Measurements from ENCODE around the gene RBM12.
A peak's percentile ranks its signal among the peaks of the same experiment; 100 is the strongest.
"Not testable (repeated sequence)": the region's sequence is repeated elsewhere in the genome, so short reads cannot be mapped to it uniquely, and the experiment has no call there.

RBM12 gene

DNA sequence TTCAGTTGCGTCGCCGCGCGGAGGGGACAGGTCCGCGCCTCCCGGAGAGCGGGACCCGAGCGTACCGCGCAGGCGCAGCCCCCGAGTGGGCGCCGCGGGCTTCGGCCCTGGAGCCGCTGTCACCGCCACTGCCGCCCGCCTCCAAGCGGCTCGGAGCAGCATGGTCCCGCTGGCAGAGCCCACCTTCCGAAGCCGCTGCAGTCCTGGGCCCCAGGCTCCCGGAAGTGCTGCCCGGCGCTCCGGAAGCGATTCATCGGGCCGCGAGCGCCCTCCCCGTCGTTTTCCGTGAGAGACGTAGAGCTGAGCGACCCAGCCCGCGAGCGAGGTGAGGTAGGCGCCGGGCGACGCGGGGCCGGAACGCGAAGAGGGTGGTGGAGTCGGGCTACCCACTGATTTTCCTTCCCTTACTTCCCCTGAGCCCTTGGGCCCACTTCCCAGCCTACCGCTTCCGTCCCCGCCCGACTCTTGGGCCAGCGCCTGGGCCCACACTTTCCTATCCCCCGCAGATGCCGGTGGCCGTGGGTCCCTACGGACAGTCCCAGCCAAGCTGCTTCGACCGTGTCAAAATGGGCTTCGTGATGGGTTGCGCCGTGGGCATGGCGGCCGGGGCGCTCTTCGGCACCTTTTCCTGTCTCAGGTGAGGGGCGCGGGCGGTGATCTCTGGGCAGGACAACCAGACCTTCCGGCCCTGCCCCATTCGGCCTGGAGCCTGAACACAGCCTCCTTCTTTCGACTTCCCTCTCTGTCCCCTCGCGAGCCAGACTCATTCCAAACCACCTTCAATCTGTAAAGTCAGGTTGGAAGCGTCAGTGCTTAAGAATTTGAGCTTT lies 34.6 kb upstream of the RBM12 start, which contains the start of the genes NFS1 and ROMO1:
Gene NFS1 (minus strand): TSS at position 226 of the 830 bp plus-strand sequence. CDS start 64 bp downstream, at position 162.
Gene ROMO1 (plus strand): TSS at position 279 of the 830 bp plus-strand sequence. CDS start 228 bp downstream, at position 507.
- DNase-seq (ENCODE audit: low read depth in 1 of 2, low spot score in 1 of 2), result peak; percentile 71 to 78

DNA sequence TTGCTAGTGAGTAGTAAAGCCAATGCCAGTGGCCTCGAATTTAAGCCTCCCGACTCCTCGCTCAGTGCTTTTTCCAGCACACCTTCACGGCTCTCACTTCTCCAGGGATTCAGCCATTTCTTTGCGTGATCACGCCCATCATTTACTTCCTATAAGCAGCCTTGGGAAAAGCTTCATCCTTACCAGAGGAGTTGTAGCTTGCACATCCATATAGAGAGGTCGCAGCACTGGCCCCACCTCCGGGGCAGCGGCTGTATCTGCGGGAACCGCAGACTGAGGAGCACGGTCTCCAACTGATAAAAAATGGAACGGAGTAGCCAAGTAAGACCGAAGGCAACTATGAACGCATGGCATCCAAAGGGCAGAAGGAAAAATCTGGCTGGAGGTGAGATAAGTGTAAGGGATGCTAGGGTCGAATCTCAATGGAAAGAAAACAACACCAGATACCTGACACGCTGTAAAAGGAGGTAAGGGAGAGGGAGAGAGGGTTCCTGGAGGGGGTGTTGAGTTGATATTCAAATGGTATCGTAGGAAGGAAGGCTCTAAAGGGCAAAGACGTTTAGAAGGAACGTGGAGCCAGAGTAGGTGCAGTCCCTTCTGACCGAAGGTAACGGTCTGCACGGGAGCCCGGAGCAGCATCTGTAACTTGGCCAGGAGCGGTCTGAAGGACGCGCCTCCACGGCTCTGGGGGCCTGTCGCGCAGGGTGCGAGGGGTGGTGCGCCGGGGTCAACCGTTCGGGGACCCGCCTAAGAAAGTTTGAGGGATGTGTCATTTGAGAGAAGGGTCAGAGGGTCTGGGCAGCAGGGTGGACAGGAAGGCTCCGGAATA lies 33.8 kb upstream of the RBM12 start:
- no peak for DNase-seq (ENCODE audit: low read depth in 1 of 2, low spot score in 1 of 2)

DNA sequence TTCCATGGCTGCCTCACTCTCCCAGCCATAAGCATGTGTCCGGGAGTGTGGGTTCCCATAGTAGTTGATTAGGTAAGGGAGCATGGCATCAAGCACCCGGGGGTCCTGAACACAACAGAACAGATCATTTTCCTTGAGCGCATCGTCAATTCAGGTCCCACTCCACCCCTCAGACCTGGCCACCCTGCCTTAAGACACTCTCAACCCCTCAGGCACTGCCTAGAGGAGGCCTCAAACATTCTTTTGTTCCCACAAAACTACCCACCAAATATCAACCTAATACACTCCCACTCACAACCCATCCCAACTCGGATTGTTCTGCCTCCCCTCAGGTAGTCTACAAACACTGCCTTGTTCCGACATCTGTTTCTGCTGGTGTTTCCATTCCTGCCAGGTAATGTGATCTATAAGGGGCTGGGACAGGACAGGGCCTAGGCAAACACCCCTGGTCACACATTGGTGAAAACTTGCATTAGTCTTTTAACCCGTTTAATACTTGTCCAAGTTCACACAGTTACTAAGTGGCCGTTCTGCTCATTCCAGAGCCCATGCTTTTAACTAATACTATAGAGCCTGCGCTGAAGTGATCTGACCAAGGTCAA lies 33.1 kb upstream of the RBM12 start:
- DNase-seq (ENCODE audit: low read depth in 1 of 2, low spot score in 1 of 2), result no peak

DNA sequence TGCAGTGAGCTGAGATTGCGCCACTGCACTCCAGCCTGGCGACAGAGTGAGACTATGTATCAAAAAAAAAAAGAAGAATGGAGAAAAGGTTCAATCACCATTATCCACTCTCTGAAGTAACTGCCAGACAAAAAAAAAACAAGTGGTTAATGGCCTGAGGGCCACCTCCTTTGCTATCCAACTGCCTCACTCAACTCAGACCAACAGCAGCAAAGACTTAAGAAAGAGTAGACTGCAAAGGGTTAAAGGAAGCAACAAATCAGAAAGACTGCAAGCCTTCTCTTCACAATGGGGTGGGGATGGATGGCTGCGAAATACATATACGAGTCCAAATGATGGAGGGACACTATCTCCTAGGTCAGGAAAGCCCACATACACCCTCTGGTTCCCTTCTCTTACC lies 31.3 kb upstream of the RBM12 start:
- no peak for DNase-seq (ENCODE audit: low read depth in 1 of 2, low spot score in 1 of 2)

DNA sequence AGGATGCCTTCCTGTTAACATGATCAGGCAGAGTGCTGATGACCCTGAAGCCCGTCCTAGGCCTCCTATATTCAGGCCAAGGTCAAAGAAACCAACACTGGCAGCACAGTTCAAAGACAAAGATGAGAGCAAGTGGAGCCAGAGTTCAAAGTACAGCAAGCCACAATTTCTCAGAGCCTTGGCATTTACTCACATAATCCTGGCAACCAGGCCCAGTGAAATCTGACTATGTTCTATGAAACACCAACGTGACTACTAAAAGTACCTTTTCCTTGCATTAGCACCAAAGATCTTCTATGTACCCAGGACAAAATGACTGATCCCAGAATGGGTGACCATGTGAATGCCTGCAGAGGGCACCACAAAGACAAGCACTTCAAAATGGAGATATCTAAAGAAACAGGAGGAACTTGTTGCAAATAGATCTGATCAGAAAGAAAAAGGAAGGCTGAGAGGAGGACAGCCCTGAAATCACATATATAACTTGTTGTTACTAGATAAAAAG lies 30.6 kb upstream of the RBM12 start:
- DNase-seq (ENCODE audit: low read depth in 1 of 2, low spot score in 1 of 2), result no peak

DNA sequence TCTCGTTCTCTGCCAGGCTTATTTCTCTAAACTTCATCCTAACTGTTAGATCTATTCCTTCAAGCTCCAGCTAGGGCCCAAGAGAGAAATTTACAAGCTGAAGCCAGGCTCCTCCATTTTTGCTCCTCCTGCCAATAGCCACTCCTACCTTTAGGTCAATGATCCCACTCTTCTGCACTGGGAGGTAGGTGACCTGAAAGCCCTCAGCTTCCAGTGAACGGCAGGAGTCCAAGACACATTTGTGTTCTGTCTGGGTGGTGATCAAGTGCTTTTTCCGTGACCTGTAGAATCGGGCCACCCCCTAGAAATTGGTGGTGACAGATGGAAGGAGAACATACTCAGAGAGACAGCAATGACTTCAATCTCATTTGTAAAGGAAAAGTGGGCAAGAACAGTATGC lies 25.6 kb upstream of the RBM12 start:
- no peak for DNase-seq (ENCODE audit: low read depth in 1 of 2, low spot score in 1 of 2)

DNA sequence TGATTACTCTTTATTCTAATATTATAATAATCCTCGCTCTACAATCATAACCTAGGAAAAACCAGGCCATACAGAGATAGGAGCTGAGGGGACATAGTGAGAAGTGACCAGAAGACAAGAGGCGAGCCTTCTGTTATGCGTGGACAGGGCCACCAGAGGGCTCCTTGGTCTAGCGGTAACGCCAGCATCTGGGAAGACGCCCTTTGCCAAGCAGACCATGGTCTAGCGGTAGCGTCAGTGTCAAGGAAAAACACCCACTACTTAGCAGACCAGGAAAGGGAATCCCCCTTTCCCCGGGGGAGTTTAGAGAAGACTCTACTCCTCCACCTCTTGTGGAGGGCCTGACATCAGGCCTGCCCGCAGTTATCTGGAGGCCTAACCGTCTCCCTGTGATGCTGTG lies 22.2 kb upstream of the RBM12 start:
- DNase-seq (ENCODE audit: low read depth in 1 of 2, low spot score in 1 of 2), result not testable (repeated sequence)

DNA sequence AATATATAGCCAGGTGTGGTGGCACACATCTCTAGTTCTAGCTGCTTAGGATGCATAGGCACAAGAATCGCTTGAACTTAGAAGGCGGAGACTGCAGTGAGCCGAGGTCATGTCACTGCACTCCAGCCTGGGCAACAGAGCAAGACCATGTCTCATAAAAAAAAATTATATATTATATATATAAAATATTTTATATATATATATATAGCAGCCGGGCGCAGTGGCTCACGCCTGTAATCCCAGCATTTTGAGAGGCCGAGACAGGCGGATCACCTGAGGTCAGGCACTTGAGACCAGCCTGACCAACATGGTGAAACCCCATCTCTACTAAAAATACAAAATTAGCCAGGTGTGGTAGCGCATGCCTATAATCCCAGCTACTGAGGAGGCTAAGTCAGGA lies 20.7 kb upstream of the RBM12 start:
- not testable (repeated sequence) for DNase-seq (ENCODE audit: low read depth in 1 of 2, low spot score in 1 of 2)

DNA sequence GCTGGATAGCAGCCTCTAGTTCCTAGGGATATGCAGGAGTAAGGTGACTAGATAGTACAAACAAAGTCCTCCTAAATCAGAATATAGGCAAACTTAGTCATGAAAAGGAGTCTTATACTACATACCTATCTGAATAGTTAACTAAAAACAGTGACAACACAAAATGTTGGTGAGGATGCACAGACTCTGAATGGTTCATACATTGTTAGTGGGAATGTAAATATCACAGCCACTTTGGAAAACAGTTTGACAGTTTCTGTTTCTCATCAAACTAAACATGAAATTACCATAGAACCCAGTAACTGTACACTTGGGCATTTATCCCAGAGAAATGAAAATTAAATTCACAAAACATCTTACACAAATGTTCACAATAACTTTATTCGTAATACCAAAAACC lies 17.3 kb upstream of the RBM12 start:
- DNase-seq (ENCODE audit: low read depth in 1 of 2, low spot score in 1 of 2), result no peak

DNA sequence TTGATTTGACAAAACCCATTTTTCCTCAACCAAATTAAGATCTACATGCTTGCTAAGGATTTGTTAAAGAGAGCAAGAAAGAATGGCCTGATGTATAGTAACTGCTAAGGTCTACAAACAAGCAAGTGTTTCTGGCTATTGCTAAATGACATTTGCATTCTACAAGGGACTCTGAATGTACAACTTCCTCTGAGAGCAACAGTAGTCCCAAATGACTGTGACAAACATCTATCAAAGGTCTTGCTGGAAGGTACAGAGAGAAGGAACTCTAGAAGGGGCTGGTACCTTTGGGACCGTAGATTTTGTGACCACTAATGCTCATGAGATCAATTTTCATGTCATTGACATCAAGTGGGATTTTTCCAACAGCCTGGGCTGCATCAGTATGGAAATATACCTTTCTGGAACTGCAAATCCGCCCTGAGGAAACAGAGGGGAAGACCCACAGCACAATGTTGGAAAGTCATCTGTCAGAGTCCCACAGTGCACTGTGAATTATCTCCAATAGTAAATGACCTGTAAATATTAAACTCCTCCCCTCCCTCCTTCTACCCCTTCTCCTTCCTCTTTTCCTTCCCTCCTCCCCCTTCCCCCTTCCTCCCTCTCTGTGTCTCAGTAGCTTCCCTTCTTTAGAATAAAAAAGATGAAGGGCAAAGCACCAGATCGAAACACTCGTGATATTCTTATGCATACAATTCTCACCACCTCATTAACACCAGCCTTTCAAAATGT lies 15.9 kb upstream of the RBM12 start:
- DNase-seq (ENCODE audit: low read depth in 1 of 2, low spot score in 1 of 2), result no peak

DNA sequence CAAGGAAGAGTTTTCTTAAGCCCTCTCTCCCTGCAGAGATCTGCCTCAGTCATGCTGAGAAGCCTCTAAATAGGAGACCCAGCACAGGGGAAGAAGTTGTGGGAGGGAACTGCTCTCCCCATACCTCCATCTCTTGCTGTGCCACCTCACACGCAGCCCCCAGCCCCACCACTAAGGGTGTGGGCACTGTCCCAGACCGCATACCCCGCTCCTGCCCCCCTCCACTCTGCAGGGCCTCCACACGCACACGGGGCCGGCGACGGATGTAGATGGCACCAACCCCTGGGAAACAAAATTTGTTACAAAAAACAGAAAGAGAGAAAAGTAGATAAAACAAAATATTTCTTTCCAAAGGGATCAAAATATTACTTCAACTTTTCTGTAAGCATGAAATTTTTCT lies 10.2 kb upstream of the RBM12 start:
- DNase-seq (ENCODE audit: low read depth in 1 of 2, low spot score in 1 of 2), result no peak

DNA sequence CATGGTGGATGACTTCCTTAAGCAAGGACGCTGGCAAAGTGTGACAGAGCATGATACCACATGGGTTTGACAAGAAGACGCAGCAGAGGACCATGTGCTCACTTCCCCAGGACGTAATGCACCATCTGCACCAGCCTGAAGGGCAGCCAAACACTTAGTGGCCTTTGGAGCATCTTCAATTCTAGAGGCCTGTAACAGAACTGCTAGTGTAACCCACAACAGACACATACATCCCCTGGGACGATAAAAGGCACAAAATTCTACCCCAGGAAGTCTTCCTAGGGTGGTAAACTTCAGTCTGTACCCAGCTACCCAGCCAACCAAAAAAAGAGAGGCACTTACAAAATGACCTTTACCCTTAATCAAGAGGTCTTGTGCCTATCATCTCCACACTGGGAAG lies 9.2 kb upstream of the RBM12 start:
- DNase-seq (ENCODE audit: low read depth in 1 of 2, low spot score in 1 of 2), result no peak

DNA sequence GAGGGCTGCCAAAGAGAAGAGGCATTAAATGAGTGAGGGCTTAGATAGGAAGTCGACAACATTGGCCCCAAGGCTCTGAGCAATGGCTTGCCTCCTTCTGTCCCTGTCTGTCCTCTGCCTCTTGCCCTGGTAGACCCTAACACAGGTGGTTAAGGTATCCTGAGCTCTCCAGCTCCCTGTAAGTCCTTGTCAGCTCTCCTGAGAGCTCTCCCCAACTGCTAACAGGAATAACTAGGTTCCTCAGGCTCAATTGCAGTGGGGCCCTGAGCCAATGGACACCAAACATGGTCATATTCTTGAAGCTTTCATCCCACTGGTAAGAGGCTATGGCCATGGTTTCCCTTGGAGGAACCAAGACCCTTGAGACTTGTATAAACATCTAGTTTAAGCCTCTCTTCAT lies 5.0 kb upstream of the RBM12 start:
- DNase-seq (ENCODE audit: low read depth in 1 of 2, low spot score in 1 of 2), result no peak

DNA sequence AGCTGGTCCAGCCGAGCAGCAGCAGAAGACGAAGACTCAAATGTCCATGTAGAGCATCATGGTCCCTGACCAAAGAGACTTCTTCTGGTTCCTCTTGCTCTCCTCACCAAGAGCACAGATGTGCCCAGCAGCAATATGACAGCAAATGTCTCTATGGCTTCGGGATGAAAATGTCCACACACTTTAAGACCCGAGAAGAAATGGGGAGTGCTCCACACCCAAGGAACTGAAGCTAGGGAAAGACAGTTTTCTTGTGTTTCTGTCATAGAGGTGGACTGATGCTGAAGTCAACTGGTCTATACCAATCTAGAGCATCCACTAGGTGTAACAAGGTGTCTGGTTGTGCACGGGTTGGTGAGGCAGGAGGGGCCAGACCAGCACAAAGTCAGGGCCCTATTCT lies 4.5 kb upstream of the RBM12 start:
- DNase-seq (ENCODE audit: low read depth in 1 of 2, low spot score in 1 of 2), result no peak

DNA sequence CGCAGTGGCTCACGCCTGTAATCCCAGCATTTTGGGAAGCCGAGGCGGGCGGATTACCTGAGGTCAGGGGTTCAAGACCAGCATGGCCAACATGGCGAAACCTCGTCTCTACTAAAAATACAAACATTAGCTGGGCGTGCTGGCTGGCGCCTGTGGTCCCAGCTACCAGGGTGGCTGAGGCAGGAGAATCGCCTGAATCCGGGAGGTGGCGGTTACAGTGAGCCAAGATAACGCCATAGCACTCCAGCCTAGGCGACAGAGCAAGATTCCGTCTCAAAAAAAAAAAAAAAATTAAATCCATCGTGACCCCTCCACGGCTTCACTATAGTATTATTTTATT lies 1.2 kb upstream of the RBM12 start:
- no peak for DNase-seq (ENCODE audit: low read depth in 1 of 2, low spot score in 1 of 2)

DNA sequence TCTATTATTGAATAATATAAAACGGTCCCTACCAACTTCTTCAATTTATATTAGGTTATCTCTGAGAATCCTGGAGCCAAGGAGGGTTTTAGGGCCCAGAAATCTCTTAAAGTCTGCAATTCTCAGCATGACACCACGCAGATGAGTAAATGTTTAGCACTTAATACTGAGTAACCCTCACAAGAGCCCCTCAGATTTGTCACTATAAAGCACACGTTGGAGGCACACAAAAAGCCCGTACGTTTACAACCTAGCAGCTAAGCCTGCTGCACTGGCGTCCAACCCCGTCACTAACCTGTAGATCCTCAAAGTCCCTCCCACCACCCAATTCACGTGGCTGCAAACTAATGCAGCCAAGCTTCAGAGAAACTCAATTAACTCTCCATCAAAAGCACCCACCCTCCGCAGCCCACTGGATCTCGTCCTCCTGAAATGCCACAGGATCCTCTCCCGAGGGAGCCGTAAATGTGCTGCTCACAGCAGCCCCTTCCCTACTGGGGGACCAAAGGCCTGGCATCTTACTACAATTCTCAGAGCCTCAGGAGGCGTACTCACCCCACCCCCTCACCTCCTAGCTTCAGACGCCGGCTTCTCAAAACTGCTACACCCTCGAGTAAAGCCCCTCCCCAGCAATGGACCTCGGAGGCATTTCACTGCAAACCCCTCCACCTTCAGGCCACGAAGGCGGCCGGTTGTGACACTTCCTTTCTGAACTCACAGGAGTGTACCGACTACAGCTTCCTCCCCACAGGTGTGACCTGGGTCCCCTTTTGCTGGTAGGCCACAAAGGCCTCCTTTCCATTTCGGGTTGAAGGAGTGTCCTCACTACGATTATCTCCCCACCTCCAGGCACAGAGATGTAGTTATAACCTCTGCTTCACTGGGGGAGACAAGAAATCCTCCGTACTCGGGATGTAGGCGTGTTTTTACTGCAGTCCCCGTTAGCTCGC lies 909 bp downstream of the RBM12 start:
- DNase-seq (ENCODE audit: low read depth in 1 of 2, low spot score in 1 of 2), result peak; percentile 42 to 47

DNA sequence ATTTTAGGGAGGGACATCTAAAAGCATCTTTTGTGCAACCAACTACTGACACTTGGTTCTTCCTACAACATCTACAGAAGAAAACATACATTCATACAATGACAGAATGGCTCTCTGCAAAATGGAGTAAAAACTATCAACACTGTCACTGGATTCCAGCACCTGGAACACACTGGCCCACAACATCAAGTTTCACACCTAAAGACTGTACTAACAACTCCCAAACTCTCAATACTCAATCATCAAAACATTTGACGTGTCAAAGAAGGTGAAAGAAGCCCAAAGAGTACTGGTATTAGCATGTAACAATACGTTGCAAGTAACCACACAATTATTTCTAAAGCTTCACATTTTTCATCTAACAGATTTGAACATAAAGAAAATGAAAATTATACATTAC lies 2.1 kb downstream of the RBM12 start:
- DNase-seq (ENCODE audit: low read depth in 1 of 2, low spot score in 1 of 2), result no peak

DNA sequence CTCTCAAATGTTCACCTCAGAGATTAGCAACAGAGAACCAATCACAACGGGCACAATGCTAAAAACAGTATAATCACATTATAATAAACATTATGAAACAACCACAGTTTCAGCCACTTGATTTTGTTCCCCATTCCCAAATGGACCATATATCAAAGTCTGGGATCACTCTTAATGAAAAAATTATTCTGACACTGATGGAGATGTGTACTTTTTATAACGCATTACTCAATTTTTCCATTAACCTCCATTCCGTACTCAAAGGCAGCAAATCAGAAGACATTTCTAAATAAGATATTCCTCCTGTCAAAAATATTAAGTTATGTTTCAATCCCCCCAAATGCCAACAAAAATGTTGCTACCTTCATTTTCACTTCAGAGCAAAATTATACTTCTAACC lies 2.8 kb downstream of the RBM12 start:
- no peak for DNase-seq (ENCODE audit: low read depth in 1 of 2, low spot score in 1 of 2)

DNA sequence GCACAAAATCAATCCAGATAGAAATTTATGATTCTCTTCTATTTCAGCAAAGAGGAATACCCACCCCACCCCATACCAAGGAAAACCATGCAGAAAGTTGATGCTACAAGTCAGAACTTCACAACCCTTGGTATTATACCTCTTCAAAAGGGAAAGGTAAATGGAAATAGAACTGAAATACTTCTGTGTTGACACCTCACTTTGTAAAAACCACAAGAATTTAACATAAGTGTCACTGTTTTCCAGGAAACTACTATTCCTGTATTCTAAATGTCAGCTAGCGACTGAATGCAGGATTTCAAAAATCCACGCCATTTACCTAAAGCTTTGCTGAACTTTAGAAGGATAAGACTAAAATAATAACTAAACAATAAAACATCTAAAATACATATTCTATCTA lies 3.6 kb downstream of the RBM12 start:
- no peak for DNase-seq (ENCODE audit: low read depth in 1 of 2, low spot score in 1 of 2)

Data from activated CD4-positive, alpha-beta T cell treated with anti-CD3 and anti-CD28 coated beads, Interleukin-2, amount 50 U/mL, for 24 hours (primary cell).